Epithelial cell of proximal tubule (primary cell): ENCODE data around the gene CRACR2A. TPM values are rescaled to one million over a fixed set of nuclear protein-coding genes. Genes with fewer than 3 reads are reported as not detected.

Experiments used
- DNase-seq: peaks from one replicate; pipeline ENCODE4 v3.0.0-alpha.2; 2011; ENCODE audit warnings: low read depth
- H3K4me3 ChIP-seq: 2 replicates; pipeline ENCODE4 v1.5.1; 2011; ENCODE audit warnings: low read depth, mild to moderate bottlenecking, low read length
- CTCF ChIP-seq: conservative IDR thresholded peaks from 2 replicates; pipeline ENCODE4 v1.5.1; 2012; ENCODE audit warnings: low read depth, mild to moderate bottlenecking, low read length
- total RNA-seq: library from RNA; depleted of rRNA; stranded (reverse); fragments of >200 nt; gene quantifications from 2 replicates; pipeline ENCODE4 v1.2.3, GENCODE V29; 2015

CRACR2A gene
- total RNA-seq, 1 donor from 2014 or later, result 1.7 TPM

GRCh38 chr12:3655328-3655900 is 97.5 kb downstream of the CRACR2A start:
- no peak for DNase-seq
- TF ChIP-seq CTCF, result peak; percentile 51
- no peak overlapping the region for H3K4me3 ChIP-seq

- TF ChIP-seq CTCF, result no peak
- DNase-seq, result no peak
- H3K4me3 ChIP-seq, result no peak overlapping the region
Measured at GRCh38 chr12:3651585-3652424, 101.1 kb downstream of the CRACR2A start.

GRCh38 chr12:3647504-3647903 is 105.4 kb downstream of the CRACR2A start:
- H3K4me3 ChIP-seq, result no peak overlapping the region
- TF ChIP-seq CTCF, result no peak
- DNase-seq, result no peak

GRCh38 chr12:3646561-3647241 is 106.2 kb downstream of the CRACR2A start:
- no peak for DNase-seq
- no peak for TF ChIP-seq CTCF

GRCh38 chr12:3645091-3645490 is 107.8 kb downstream of the CRACR2A start:
- no peak for DNase-seq
- H3K4me3 ChIP-seq, result no peak overlapping the region
- no peak for TF ChIP-seq CTCF

More at GRCh38 chr12:3646561-3647241, 106.2 kb downstream of the CRACR2A start:
- H3K4me3 ChIP-seq, result no peak overlapping the region

- no peak for DNase-seq
- TF ChIP-seq CTCF, result no peak
- no peak overlapping the region for H3K4me3 ChIP-seq
Measured at GRCh38 chr12:3644104-3644503, 108.8 kb downstream of the CRACR2A start.
